ENCODE data around the gene CD86. TPM values are rescaled to one million over a fixed set of nuclear protein-coding genes. Genes with fewer than 3 reads are reported as not detected.

CD86 gene
- total RNA-seq, 6 donors from 2014 or later: 4.2 to 27.8 (median 14.4) TPM

GRCh38 chr3:122104515-122105194, 49.5 kb downstream of the CD86 start:
- ATAC-seq (ENCODE audit: low FRiP score in 2 of 2) (no peak), DNase-seq (no peak)
- Histone ChIP-seq H3K4me3 (no peak overlapping the region), H3K4me1 (no peaks in the 10 kb centered on the region), H3K36me3 (no peaks in the 10 kb centered on the region), H3K27me3 (no peaks in the 10 kb centered on the region), H3K9me3 (no peaks in the 10 kb centered on the region), H3K27ac (no peak overlapping the region)
- WGBS, 2 donors: 87 to 88% methylated on average over 8 of the region's 8 CpGs
- TF ChIP-seq EP300 (IDR thresholded peaks at IDR 0.05): no peak

GRCh38 chr3:122105626-122106025, 50.5 kb downstream of the CD86 start:
- TF ChIP-seq POLR2AphosphoS5 (IDR thresholded peaks at IDR 0.05) (no peak), EP300 (IDR thresholded peaks at IDR 0.05) (no peak), POLR2A (IDR thresholded peaks at IDR 0.05) (no peak)
- TF ChIP-seq, protein P1, sequence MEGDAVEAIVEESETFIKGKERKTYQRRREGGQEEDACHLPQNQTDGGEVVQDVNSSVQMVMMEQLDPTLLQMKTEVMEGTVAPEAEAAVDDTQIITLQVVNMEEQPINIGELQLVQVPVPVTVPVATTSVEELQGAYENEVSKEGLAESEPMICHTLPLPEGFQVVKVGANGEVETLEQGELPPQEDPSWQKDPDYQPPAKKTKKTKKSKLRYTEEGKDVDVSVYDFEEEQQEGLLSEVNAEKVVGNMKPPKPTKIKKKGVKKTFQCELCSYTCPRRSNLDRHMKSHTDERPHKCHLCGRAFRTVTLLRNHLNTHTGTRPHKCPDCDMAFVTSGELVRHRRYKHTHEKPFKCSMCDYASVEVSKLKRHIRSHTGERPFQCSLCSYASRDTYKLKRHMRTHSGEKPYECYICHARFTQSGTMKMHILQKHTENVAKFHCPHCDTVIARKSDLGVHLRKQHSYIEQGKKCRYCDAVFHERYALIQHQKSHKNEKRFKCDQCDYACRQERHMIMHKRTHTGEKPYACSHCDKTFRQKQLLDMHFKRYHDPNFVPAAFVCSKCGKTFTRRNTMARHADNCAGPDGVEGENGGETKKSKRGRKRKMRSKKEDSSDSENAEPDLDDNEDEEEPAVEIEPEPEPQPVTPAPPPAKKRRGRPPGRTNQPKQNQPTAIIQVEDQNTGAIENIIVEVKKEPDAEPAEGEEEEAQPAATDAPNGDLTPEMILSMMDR (IDR thresholded peaks at IDR 0.05): no peak
- H3K9me3 ChIP-seq: no peaks in the 10 kb centered on the region
- 78 to 84% methylated on average over 2 of the region's 2 CpGs for WGBS, 2 donors
- no peaks in the 10 kb centered on the region for H3K4me1 ChIP-seq
- H3K27ac ChIP-seq: no peak overlapping the region
- H3K27me3 ChIP-seq: no peaks in the 10 kb centered on the region
- H3K36me3 ChIP-seq: no peaks in the 10 kb centered on the region
- ATAC-seq (ENCODE audit: low FRiP score in 2 of 2) (no peak), DNase-seq (no peak)
- H3K4me3 ChIP-seq: no peak overlapping the region

DNA sequence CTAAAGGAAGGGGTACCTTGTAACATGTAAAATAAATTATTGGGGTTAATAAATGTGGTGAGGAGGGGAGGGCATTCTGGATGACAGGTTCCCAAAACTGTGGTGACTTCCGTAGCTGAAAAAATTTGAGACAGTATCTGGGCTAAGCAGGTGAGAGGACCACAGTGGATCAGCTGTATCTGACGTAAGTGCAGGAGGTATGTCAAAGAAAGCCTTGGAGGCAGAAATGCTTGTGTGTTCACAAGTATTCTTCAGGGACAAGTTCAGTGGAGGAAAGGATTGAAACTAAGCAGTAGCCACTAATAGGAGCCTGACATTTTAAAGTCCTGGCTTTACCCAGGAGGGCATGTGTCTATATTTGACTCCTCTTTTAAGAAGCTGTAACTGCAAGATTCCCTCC, 52.0 kb downstream of the CD86 start:
- TF ChIP-seq POLR2AphosphoS5 (IDR thresholded peaks at IDR 0.05) (no peak), POLR2A (IDR thresholded peaks at IDR 0.05) (no peak), EP300 (IDR thresholded peaks at IDR 0.05) (no peak)
- TF ChIP-seq, protein P1 (IDR thresholded peaks at IDR 0.05): no peak
- no peaks in the 10 kb centered on the region for H3K4me1 ChIP-seq
- peak in 1 of 2 donors; percentile 6 for ATAC-seq (ENCODE audit: low FRiP score in 2 of 2)
- no peaks in the 10 kb centered on the region for H3K9me3 ChIP-seq
- no peak overlapping the region for H3K4me3 ChIP-seq
- DNase-seq: no peak
- H3K27ac ChIP-seq: no peak overlapping the region
- H3K36me3 ChIP-seq: no peaks in the 10 kb centered on the region
- no peaks in the 10 kb centered on the region for H3K27me3 ChIP-seq
- 97% methylated on average over 2 of the region's 2 CpGs for WGBS, 2 donors

GRCh38 chr3:122111974-122112373, 56.8 kb downstream of the CD86 start:
- TF ChIP-seq, protein P1 (IDR thresholded peaks at IDR 0.05): no peak
- no peak for TF ChIP-seq POLR2AphosphoS5 (IDR thresholded peaks at IDR 0.05)
- no peak for TF ChIP-seq EP300 (IDR thresholded peaks at IDR 0.05)
- TF ChIP-seq POLR2A (IDR thresholded peaks at IDR 0.05): no peak
- no peak overlapping the region for H3K27ac ChIP-seq
- H3K27me3 ChIP-seq: no peaks in the 10 kb centered on the region
- no peak overlapping the region for H3K4me3 ChIP-seq
- no peaks in the 10 kb centered on the region for H3K36me3 ChIP-seq
- no peak for DNase-seq
- no peaks in the 10 kb centered on the region for H3K4me1 ChIP-seq
- H3K9me3 ChIP-seq: no peaks in the 10 kb centered on the region
- 41 to 42% methylated on average over 1 of the region's 1 CpG for WGBS, 2 donors
- ATAC-seq (ENCODE audit: low FRiP score in 2 of 2): no peak

- TF ChIP-seq, protein P1 (IDR thresholded peaks at IDR 0.05): no peak
- TF ChIP-seq EP300 (IDR thresholded peaks at IDR 0.05) (no peak), POLR2AphosphoS5 (IDR thresholded peaks at IDR 0.05) (no peak), POLR2A (IDR thresholded peaks at IDR 0.05) (no peak)
- Histone ChIP-seq H3K36me3 (no peaks in the 10 kb centered on the region), H3K27me3 (no peaks in the 10 kb centered on the region), H3K9me3 (no peaks in the 10 kb centered on the region), H3K4me3 (no peak overlapping the region), H3K4me1 (no peaks in the 10 kb centered on the region), H3K27ac (no peak overlapping the region)
- WGBS, 2 donors: 42 to 45% methylated on average over 1 of the region's 1 CpG
- DNase-seq (no peak), ATAC-seq (ENCODE audit: low FRiP score in 2 of 2) (no peak)
These were observed 57.6 kb downstream of the CD86 start for GRCh38 chr3:122112754-122113153.
